ENCODE results near the gene DHCR24. TPM values are rescaled to one million over a fixed set of nuclear protein-coding genes. Genes with fewer than 3 reads are reported as not detected.

Gene DHCR24
- total and polyA plus RNA-seq, 2 of the 13 experiments (the other 11 are each of a cell fraction or from before 2014, with no cell fraction given), result 374 to 448 TPM

DNA sequence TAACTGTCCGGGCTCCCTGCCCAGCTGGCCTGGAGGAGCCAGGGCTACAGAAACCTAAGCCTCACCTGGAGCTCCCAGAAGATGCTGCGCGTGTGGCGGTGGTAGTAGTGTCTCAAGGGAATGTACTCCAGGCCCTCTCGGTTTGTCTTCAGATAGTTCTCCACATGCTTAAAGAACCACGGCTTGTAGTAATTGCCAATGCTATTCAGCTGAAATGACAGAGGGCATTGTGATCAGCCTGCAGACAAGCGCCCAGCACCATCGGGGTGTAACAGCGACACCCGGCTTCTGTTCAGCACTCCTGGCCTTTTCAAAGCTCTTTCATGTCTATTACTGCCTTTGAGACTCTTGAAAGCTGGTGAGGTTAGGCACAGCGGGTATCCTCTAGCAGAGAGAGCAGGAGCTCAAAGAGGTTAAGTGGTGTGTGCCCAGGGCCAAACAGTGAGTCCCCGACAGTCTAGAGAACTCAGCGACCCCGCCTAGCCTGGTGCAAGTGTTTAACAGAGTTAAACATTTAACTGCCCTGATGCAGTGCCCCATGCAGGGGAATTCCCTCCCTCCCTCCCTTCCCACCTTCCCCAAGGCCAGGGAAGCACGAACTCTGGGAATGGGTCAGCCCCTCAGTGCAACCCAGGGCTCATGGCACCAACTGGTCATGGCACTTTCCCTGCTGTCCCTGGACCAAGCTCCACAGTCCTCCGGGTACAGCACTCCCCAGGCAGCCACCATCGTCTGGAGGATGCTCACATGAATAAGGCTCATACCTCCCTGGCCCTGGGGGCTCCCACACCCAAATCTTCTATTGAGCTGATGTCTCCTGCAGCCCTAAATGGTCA is 21.5 kb downstream of the DHCR24 start (continued):
- TF ChIP-seq ZNF572 (CRISPR knock-in tag; IDR thresholded peaks at IDR 0.05), result no peak
- TF ChIP-seq ZNF143 (CRISPR knock-in tag; IDR thresholded peaks at IDR 0.05), result no peak
- no peak for TF ChIP-seq MTF2 (CRISPR knock-in tag; IDR thresholded peaks at IDR 0.05; ENCODE audit: borderline replicate concordance)
- 0 out of 2 replicates have a peak, but pooled peaks have one; percentile 19 for TF ChIP-seq ZNF766 (CRISPR knock-in tag; IDR thresholded peaks at IDR 0.05; ENCODE audit: borderline replicate concordance)
- peak; percentile 68; the same call in 1 of the 2 replicates for TF ChIP-seq FOSL2 (CRISPR knock-in tag; IDR thresholded peaks at IDR 0.05)
- TF ChIP-seq ZNF709 (CRISPR knock-in tag; IDR thresholded peaks at IDR 0.05), result no peak
- 0 out of 2 replicates have a peak, but pooled peaks have one; percentile 30 for TF ChIP-seq MAF1 (CRISPR knock-in tag; IDR thresholded peaks at IDR 0.05; ENCODE audit: borderline replicate concordance)
- peak; percentile 57 for TF ChIP-seq SKI (IDR thresholded peaks at IDR 0.05; ENCODE audit: partially characterized antibody)
- no peak for TF ChIP-seq FOXM1 (CRISPR knock-in tag; IDR thresholded peaks at IDR 0.05)
- no peak for TF ChIP-seq FOXA1 (IDR thresholded peaks at IDR 0.05)
- TF ChIP-seq FOXA1 (CRISPR knock-in tag; IDR thresholded peaks at IDR 0.05), result peak; percentile 75
- no peak for TF ChIP-seq SYNCRIP (IDR thresholded peaks at IDR 0.05; ENCODE audit: insufficient read depth, low read depth, low read length)
- no peak for TF ChIP-seq ZUFSP (CRISPR knock-in tag; IDR thresholded peaks at IDR 0.05; ENCODE audit: borderline replicate concordance)
- TF ChIP-seq MBNL3 (CRISPR knock-in tag; conservative IDR thresholded peaks at IDR 0.05), result no peak
- TF ChIP-seq, protein P1, sequence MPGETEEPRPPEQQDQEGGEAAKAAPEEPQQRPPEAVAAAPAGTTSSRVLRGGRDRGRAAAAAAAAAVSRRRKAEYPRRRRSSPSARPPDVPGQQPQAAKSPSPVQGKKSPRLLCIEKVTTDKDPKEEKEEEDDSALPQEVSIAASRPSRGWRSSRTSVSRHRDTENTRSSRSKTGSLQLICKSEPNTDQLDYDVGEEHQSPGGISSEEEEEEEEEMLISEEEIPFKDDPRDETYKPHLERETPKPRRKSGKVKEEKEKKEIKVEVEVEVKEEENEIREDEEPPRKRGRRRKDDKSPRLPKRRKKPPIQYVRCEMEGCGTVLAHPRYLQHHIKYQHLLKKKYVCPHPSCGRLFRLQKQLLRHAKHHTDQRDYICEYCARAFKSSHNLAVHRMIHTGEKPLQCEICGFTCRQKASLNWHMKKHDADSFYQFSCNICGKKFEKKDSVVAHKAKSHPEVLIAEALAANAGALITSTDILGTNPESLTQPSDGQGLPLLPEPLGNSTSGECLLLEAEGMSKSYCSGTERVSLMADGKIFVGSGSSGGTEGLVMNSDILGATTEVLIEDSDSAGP (CRISPR knock-in tag; IDR thresholded peaks at IDR 0.05; ENCODE audit: borderline replicate concordance), result peak; percentile 30; the same call in 1 of the 2 replicates
- TF ChIP-seq, protein P2, sequence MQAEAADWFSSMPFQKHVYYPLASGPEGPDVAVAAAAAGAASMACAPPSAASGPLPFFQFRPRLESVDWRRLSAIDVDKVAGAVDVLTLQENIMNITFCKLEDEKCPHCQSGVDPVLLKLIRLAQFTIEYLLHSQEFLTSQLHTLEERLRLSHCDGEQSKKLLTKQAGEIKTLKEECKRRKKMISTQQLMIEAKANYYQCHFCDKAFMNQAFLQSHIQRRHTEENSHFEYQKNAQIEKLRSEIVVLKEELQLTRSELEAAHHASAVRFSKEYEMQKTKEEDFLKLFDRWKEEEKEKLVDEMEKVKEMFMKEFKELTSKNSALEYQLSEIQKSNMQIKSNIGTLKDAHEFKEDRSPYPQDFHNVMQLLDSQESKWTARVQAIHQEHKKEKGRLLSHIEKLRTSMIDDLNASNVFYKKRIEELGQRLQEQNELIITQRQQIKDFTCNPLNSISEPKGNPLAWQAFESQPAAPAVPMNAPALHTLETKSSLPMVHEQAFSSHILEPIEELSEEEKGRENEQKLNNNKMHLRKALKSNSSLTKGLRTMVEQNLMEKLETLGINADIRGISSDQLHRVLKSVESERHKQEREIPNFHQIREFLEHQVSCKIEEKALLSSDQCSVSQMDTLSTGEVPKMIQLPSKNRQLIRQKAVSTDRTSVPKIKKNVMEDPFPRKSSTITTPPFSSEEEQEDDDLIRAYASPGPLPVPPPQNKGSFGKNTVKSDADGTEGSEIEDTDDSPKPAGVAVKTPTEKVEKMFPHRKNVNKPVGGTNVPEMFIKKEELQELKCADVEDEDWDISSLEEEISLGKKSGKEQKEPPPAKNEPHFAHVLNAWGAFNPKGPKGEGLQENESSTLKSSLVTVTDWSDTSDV (CRISPR knock-in tag; IDR thresholded peaks at IDR 0.05), result no peak
- TF ChIP-seq GFI1 (CRISPR knock-in tag; IDR thresholded peaks at IDR 0.05; ENCODE audit: borderline replicate concordance), result no peak
- no peak for TF ChIP-seq THAP11 (CRISPR knock-in tag; IDR thresholded peaks at IDR 0.05)
- TF ChIP-seq SMC3 (IDR thresholded peaks at IDR 0.05; ENCODE audit: low read length), result peak; percentile 25
- TF ChIP-seq, protein P3, sequence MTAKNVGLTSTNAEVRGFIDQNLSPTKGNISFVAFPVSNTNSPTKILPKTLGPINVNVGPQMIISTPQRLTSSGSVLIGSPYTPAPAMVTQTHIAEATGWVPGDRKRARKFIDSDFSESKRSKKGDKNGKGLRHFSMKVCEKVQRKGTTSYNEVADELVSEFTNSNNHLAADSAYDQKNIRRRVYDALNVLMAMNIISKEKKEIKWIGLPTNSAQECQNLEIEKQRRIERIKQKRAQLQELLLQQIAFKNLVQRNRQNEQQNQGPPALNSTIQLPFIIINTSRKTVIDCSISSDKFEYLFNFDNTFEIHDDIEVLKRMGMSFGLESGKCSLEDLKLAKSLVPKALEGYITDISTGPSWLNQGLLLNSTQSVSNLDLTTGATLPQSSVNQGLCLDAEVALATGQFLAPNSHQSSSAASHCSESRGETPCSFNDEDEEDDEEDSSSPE (CRISPR knock-in tag; IDR thresholded peaks at IDR 0.05), result peak; percentile 55
- TF ChIP-seq EZH2 (conservative IDR thresholded peaks at IDR 0.05; ENCODE audit: low read depth, low read length), result no peak
- TF ChIP-seq U2AF2 (IDR thresholded peaks at IDR 0.05; ENCODE audit: low read depth, low read length), result no peak
- no peak for TF ChIP-seq AGO2 (optimal IDR thresholded peaks at IDR 0.05; ENCODE audit: low read depth, low read length)
- TF ChIP-seq MED8 (CRISPR knock-in tag; IDR thresholded peaks at IDR 0.05; ENCODE audit: insufficient replicate concordance), result no peak

Measured in HepG2 (cell line).